GM23338 (cell line): Measurements from ENCODE around the gene ANKRD55.

Experiments
- CREB1 ChIP-seq: fragments of 250-450 bp; sonication (Bioruptor Pico); IDR thresholded peaks from 2 replicates; pipeline ENCODE4 v1.5.0; 2020; ENCODE audit warnings: low read depth, mild to moderate bottlenecking, moderate library complexity
- CTCF ChIP-seq, 2 experiments: fragments of 200-600 bp in 1 of 2; sonication (generic) in 1 of 2; conservative IDR thresholded peaks; 2 replicates each; pipeline versions ENCODE4 v1.5.1 to v1.6.1; 2016 to 2017; ENCODE audit warnings: antibody characterized with exemption in 2 of 2, low read depth in 2 of 2, mild to moderate bottlenecking in 2 of 2, moderate library complexity in 1 of 2
- ETS1 ChIP-seq: IDR thresholded peaks from 2 replicates; pipeline ENCODE4 v1.6.1; 2016; ENCODE audit warnings: antibody characterized with exemption
- EZH2 ChIP-seq: fragments of 200-600 bp; sonication (generic); IDR thresholded peaks from one replicate; pipeline ENCODE4 v1.8.0; 2017; ENCODE audit warnings: antibody characterized with exemption, mild to moderate bottlenecking, low read depth; ENCODE audit not compliant: unreplicated experiment
- EZH2phosphoT487 ChIP-seq: fragments of 200-600 bp; sonication (generic); IDR thresholded peaks from one replicate; pipeline ENCODE4 v1.8.1; 2018; ENCODE audit warnings: antibody characterized with exemption; ENCODE audit not compliant: unreplicated experiment
- JUNB ChIP-seq: IDR thresholded peaks from one replicate; pipeline ENCODE4 v1.6.1; 2016; ENCODE audit warnings: antibody characterized with exemption; ENCODE audit not compliant: unreplicated experiment
- POLR2AphosphoS5 ChIP-seq: IDR thresholded peaks from 2 replicates; pipeline ENCODE4 v1.6.1; 2016; ENCODE audit warnings: antibody characterized with exemption, low read depth
- REST ChIP-seq: IDR thresholded peaks from one replicate; pipeline ENCODE4 v1.6.1; 2018; ENCODE audit warnings: antibody characterized with exemption; ENCODE audit not compliant: unreplicated experiment
- ZNF331 ChIP-seq: fragments of 250-450 bp; sonication (Bioruptor Pico); IDR thresholded peaks from 2 replicates; pipeline ENCODE4 v1.5.0; 2020; ENCODE audit warnings: low read depth, mild to moderate bottlenecking, moderate library complexity

- TF ChIP-seq POLR2AphosphoS5 (no peak), CTCF (conservative IDR thresholded peaks at IDR 0.05; ENCODE audit: low read depth in 2 of 2) (no peak), EZH2 (no peak), REST (no peak), EZH2phosphoT487 (no peak), CREB1 (CRISPR knock-in tag) (no peak), JUNB (no peak), ZNF331 (CRISPR knock-in tag) (no peak), ETS1 (no peak)
Observed at GRCh38 chr5:56158331-56158960, 74.7 kb downstream of the ANKRD55 start.
